ENCODE measurements around the gene PGAP3. TPM values are rescaled to one million over a fixed set of nuclear protein-coding genes. Genes with fewer than 3 reads are reported as not detected.

PGAP3 gene
- total and polyA plus RNA-seq, 2 donors from 2014 or later, result 33.8 to 48.5 TPM

GRCh38 chr17:39658760-39659159, 29.1 kb downstream of the PGAP3 start:
- Histone ChIP-seq H3K36me3 (ENCODE audit: control insufficient read depth in 2 of 3, insufficient read depth in 3 of 3, low read length in 3 of 3) (peaks cover 0 to 18% (median 6%) of the 10 kb centered on the region in 3 donors), H3K9ac (ENCODE audit: low read length in 3 of 3) (no peak overlapping the region)

GRCh38 chr17:39658346-39658745, 29.5 kb downstream of the PGAP3 start:
- Histone ChIP-seq H3K4me1 (ENCODE audit: control insufficient read depth in 2 of 3, insufficient read depth in 2 of 3, low read depth in 1 of 3, low read length in 3 of 3) (peaks cover 0 to 15% (median 3%) of the 10 kb centered on the region in 3 donors), H3K9me3 (ENCODE audit: control insufficient read depth in 2 of 3, insufficient read depth in 1 of 3, low read length in 3 of 3) (no peaks in the 10 kb centered on the region), H3K9ac (ENCODE audit: low read length in 3 of 3) (no peak overlapping the region), H3K36me3 (ENCODE audit: control insufficient read depth in 2 of 3, insufficient read depth in 3 of 3, low read length in 3 of 3) (peaks cover 0 to 18% (median 6%) of the 10 kb centered on the region in 3 donors), H3K4me3 (ENCODE audit: low read length in 3 of 3) (no peak overlapping the region), H3K27ac (ENCODE audit: low read depth in 2 of 2, low read length in 2 of 2) (no peak overlapping the region), H3K27me3 (ENCODE audit: control insufficient read depth, insufficient read depth, low read length) (no peaks in the 10 kb centered on the region)
- no peak for TF ChIP-seq CTCF (IDR thresholded peaks at IDR 0.05; ENCODE audit: borderline replicate concordance, extremely low read depth, insufficient read depth)
- no peak for FAIRE-seq
- intact Hi-C loops (cut with DNase I), result no loop called here
- no peak for DNase-seq

More at GRCh38 chr17:39658760-39659159, 29.1 kb downstream of the PGAP3 start:
- Histone ChIP-seq H3K27ac (ENCODE audit: low read depth in 2 of 2, low read length in 2 of 2) (no peak overlapping the region), H3K4me1 (ENCODE audit: control insufficient read depth in 2 of 3, insufficient read depth in 2 of 3, low read depth in 1 of 3, low read length in 3 of 3) (peaks cover 0 to 17% (median 3%) of the 10 kb centered on the region in 3 donors), H3K9me3 (ENCODE audit: control insufficient read depth in 2 of 3, insufficient read depth in 1 of 3, low read length in 3 of 3) (no peaks in the 10 kb centered on the region), H3K4me3 (ENCODE audit: low read length in 3 of 3) (no peak overlapping the region), H3K27me3 (ENCODE audit: control insufficient read depth, insufficient read depth, low read length) (no peaks in the 10 kb centered on the region)
- no peak for FAIRE-seq
- DNase-seq, result no peak
- intact Hi-C loops (cut with DNase I), result no loop called here
- no peak for TF ChIP-seq CTCF (IDR thresholded peaks at IDR 0.05; ENCODE audit: borderline replicate concordance, extremely low read depth, insufficient read depth)

- FAIRE-seq, result no peak
Observed at GRCh38 chr17:39655105-39655504, 32.8 kb downstream of the PGAP3 start.

More at GRCh38 chr17:39655105-39655504, 32.8 kb downstream of the PGAP3 start:
- Histone ChIP-seq H3K36me3 (ENCODE audit: control insufficient read depth in 2 of 3, insufficient read depth in 3 of 3, low read length in 3 of 3) (peaks cover 0 to 4% (median under 1%) of the 10 kb centered on the region in 3 donors), H3K27ac (ENCODE audit: low read depth in 2 of 2, low read length in 2 of 2) (no peak overlapping the region), H3K9ac (ENCODE audit: low read length in 3 of 3) (no peak overlapping the region), H3K4me3 (ENCODE audit: low read length in 3 of 3) (no peak overlapping the region), H3K27me3 (ENCODE audit: control insufficient read depth, insufficient read depth, low read length) (no peaks in the 10 kb centered on the region), H3K4me1 (ENCODE audit: control insufficient read depth in 2 of 3, insufficient read depth in 2 of 3, low read depth in 1 of 3, low read length in 3 of 3) (peaks cover 0 to 7% (median 0%) of the 10 kb centered on the region in 3 donors), H3K9me3 (ENCODE audit: control insufficient read depth in 2 of 3, insufficient read depth in 1 of 3, low read length in 3 of 3) (no peaks in the 10 kb centered on the region)
- intact Hi-C loops (cut with DNase I), result no loop called here
- DNase-seq, result no peak
- TF ChIP-seq CTCF (IDR thresholded peaks at IDR 0.05; ENCODE audit: borderline replicate concordance, extremely low read depth, insufficient read depth), result no peak

Data from kidney (tissue), 14 donors.